Thyroid gland (tissue), 4 donors: ENCODE results near the gene PRDM2. TPM values are rescaled to one million over a fixed set of nuclear protein-coding genes. Genes with fewer than 3 reads are reported as not detected.
A peak's percentile ranks its signal among the peaks of the same experiment; 100 is the strongest.

Experiments
- DNase-seq, 2 donors: peaks; one replicate each; pipeline ENCODE4 v3.0.0-alpha.2; 2019
- H3K27ac ChIP-seq, 3 donors: fragments of 200-600 bp; sonication (generic); 1 replicate in 2 of 3; 2 replicates in 1 of 3; pipeline ENCODE4 v1.5.1; 2016 to 2019; ENCODE audit warnings: mild to moderate bottlenecking in 1 of 3, moderate library complexity in 1 of 3
- H3K27me3 ChIP-seq: fragments of 200-600 bp; sonication (generic); one replicate; pipeline ENCODE4 v1.5.1; 2019
- H3K36me3 ChIP-seq, 2 donors: fragments of 200-600 bp; sonication (generic); one replicate each; pipeline ENCODE4 v1.5.1; 2016 to 2019
- H3K4me1 ChIP-seq, 2 donors: fragments of 200-600 bp; sonication (generic); one replicate each; pipeline ENCODE4 v1.5.1; 2017 to 2019
- H3K4me3 ChIP-seq, 3 donors: fragments of 200-600 bp; sonication (generic); replicated peaks in 1 of 3; 1 replicate in 2 of 3; 2 replicates in 1 of 3; pipeline ENCODE4 v1.5.1; 2016; ENCODE audit warnings: mild to moderate bottlenecking in 1 of 3
- H3K9me3 ChIP-seq: fragments of 200-600 bp; sonication (generic); one replicate; pipeline ENCODE4 v1.5.1; 2017
- CTCF ChIP-seq, 6 experiments: fragments of 200-600 bp in 3 of 6; fragments of 450-650 bp in 3 of 6; sonication (generic) in 3 of 6; IDR thresholded peaks; one replicate each; pipeline ENCODE4 v1.5.1; 2016 to 2019; ENCODE audit warnings: antibody characterized with exemption in 6 of 6, mild to moderate bottlenecking in 2 of 6, inconsistent platforms in 1 of 6, moderate library complexity in 1 of 6
- POLR2A ChIP-seq, 2 donors: fragments of 450-650 bp; IDR thresholded peaks; one replicate each; pipeline ENCODE4 v1.6.1; 2017; ENCODE audit warnings: antibody characterized with exemption in 2 of 2, mild to moderate bottlenecking in 2 of 2, moderate library complexity in 1 of 2
- WGBS, 2 donors: methylation state at CpG; one replicate each; pipeline ENCODE4 v1.1.5; 2017; 5-methylcytosine and 5-hydroxymethylcytosine counted together
- intact Hi-C: fragments of 100-400 bp; cut with DNase I; formaldehyde crosslinking; loops from one replicate; pipeline ENCODE4 v1.15.1; 2023
- total RNA-seq, 4 donors: library from RNA; depleted of rRNA; stranded (reverse); fragments of >200 nt; gene quantifications; one replicate each; pipeline ENCODE4 v1.2.3, GENCODE V29; 2016

The PRDM2 gene
- total RNA-seq, 4 donors from 2014 or later = 39.5 to 63.9 (median 45.4) TPM

- no peak for TF ChIP-seq POLR2A (IDR thresholded peaks at IDR 0.05)
- no peak for TF ChIP-seq CTCF (IDR thresholded peaks at IDR 0.05)
These were observed 130.2 kb downstream of the PRDM2 start for GRCh38 chr1:13830170-13830569.

GRCh38 chr1:13830616-13831280, 130.8 kb downstream of the PRDM2 start:
- Histone ChIP-seq H3K27me3 (no peaks in the 10 kb centered on the region), H3K4me3 (no peak overlapping the region), H3K4me1 (peaks cover 14 to 21% of the 10 kb centered on the region in 2 donors), H3K9me3 (no peaks in the 10 kb centered on the region), H3K36me3 (no peaks in the 10 kb centered on the region), H3K27ac (no peak overlapping the region)
- peak; percentile 98 to 99 for DNase-seq
- WGBS, 2 donors = 14 to 25% methylated on average over 6 of the region's 6 CpGs
- intact Hi-C loops = no loop called here
- TF ChIP-seq POLR2A (IDR thresholded peaks at IDR 0.05) (no peak), CTCF (IDR thresholded peaks at IDR 0.05) (no peak)

More at GRCh38 chr1:13830170-13830569, 130.2 kb downstream of the PRDM2 start:
- DNase-seq = no peak
- H3K4me3 ChIP-seq = no peak overlapping the region
- 77 to 79% methylated on average over 7 of the region's 7 CpGs for WGBS, 2 donors
- H3K27ac ChIP-seq = no peak overlapping the region
- no peaks in the 10 kb centered on the region for H3K9me3 ChIP-seq
- peaks cover 14 to 21% of the 10 kb centered on the region in 2 donors for H3K4me1 ChIP-seq
- H3K27me3 ChIP-seq = no peaks in the 10 kb centered on the region
- H3K36me3 ChIP-seq = no peaks in the 10 kb centered on the region
- intact Hi-C loops = no loop called here

GRCh38 chr1:13832100-13832499, 132.1 kb downstream of the PRDM2 start:
- H3K9me3 ChIP-seq = no peaks in the 10 kb centered on the region
- H3K27ac ChIP-seq = no peak overlapping the region
- 81 to 98% methylated on average over 4 of the region's 4 CpGs for whole genome bisulfite sequencing, 2 donors
- intact Hi-C loops = no loop called here
- peaks cover 14 to 21% of the 10 kb centered on the region in 2 donors for H3K4me1 ChIP-seq
- TF ChIP-seq POLR2A (IDR thresholded peaks at IDR 0.05) (no peak), CTCF (IDR thresholded peaks at IDR 0.05) (no peak)
- no peaks in the 10 kb centered on the region for H3K27me3 ChIP-seq
- no peak for DNase-seq
- H3K4me3 ChIP-seq = no peak overlapping the region
- no peaks in the 10 kb centered on the region for H3K36me3 ChIP-seq

GRCh38 chr1:13832536-13832935, 132.5 kb downstream of the PRDM2 start:
- WGBS, 2 donors = 74 to 79% methylated on average over 4 of the region's 4 CpGs
- intact Hi-C loops = no loop called here
- H3K4me3 ChIP-seq = no peak overlapping the region
- H3K27me3 ChIP-seq = no peaks in the 10 kb centered on the region
- H3K36me3 ChIP-seq = no peaks in the 10 kb centered on the region
- TF ChIP-seq CTCF (IDR thresholded peaks at IDR 0.05) (no peak), POLR2A (IDR thresholded peaks at IDR 0.05) (no peak)
- H3K4me1 ChIP-seq = peaks cover 14 to 21% of the 10 kb centered on the region in 2 donors
- DNase-seq = no peak
- no peak overlapping the region for H3K27ac ChIP-seq
- H3K9me3 ChIP-seq = no peaks in the 10 kb centered on the region

- H3K27me3 ChIP-seq = no peaks in the 10 kb centered on the region
- intact Hi-C loops = no loop called here
- no peak overlapping the region for H3K27ac ChIP-seq
- H3K4me3 ChIP-seq = no peak overlapping the region
- no peak for DNase-seq
- peaks cover 1 to 2% of the 10 kb centered on the region in 2 donors for H3K4me1 ChIP-seq
- no peak for TF ChIP-seq CTCF (IDR thresholded peaks at IDR 0.05)
- no peak for TF ChIP-seq POLR2A (IDR thresholded peaks at IDR 0.05)
- H3K36me3 ChIP-seq = no peaks in the 10 kb centered on the region
- WGBS, 2 donors = 80 to 85% methylated on average over 5 of the region's 5 CpGs
- no peaks in the 10 kb centered on the region for H3K9me3 ChIP-seq
These were observed 136.1 kb downstream of the PRDM2 start for GRCh38 chr1:13836136-13836535.
